Measurements from ENCODE around the gene AGFG2. TPM values are rescaled to one million over a fixed set of nuclear protein-coding genes. Genes with fewer than 3 reads are reported as not detected.

The AGFG2 gene
- total RNA-seq, 1 experiment from 2014 or later, result 42.5 TPM

DNA sequence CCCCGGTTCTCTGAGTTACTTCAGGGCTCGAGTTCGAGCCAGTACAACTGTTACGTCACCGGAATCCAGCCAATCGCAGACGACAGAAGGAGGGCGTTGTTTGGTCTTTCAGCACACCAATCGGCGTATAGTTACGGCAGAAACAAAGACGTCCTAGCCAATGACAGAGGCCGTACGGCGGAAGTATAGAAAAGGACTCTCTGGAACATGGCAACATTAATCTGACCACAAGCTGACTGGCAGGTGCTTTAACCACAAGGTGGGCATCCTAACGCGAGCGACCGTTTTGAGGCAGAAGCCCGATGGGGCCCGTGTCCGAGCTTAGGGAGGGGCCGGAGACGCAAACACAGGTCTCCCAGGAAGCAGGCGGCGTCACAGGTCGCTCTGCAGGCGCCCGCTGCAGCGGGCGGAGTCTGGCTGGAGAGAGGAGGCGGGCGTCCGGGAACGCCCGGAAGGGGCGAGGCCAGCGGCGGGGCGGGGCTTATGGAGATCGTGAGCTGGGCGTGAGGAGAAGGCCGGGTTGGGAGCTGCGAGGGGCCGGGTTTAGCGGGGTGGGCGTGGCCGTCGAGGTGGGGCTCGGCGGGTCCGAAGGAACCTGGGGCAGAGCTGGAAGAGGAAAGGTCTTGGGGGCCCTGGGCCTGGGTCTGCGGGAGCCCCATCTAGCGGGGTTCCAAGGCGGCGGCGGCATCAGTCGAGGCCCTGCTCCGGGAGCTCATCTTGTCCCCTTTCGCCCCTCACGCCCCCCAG is 73.2 kb downstream of the AGFG2 start, which contains the start of gene MOSPD3:
MOSPD3 (plus strand) TSS at position 558 of the 747 bp plus-strand sequence. CDS start 252 bp downstream, outside the sequence.
- no TSS peak for BruUV-seq (replicated peaks)
- H3K36me3 ChIP-seq (ENCODE audit: control insufficient read depth, insufficient read depth, low read length), result no peaks in the 10 kb centered on the region
- peaks cover 5% of the 10 kb centered on the region for H3K4me1 ChIP-seq (ENCODE audit: control insufficient read depth, insufficient read depth, low read length)
- in situ Hi-C loops (cut with HindIII; ENCODE audit: low pct_unique_long_range_greater_than_20kb, low sequenced_read_pairs) (no loop called here), intact Hi-C loops (cut with micrococcal nuclease; ENCODE audit: unreplicated experiment) (no loop called here)
- no peaks in the 10 kb centered on the region for H3K9me3 ChIP-seq (ENCODE audit: control insufficient read depth, insufficient read depth, low read depth, low read length)
- H3K4me3 ChIP-seq (ENCODE audit: low read depth in 2 of 2, low read length in 2 of 2), result peak within 1 kb of the TSS; percentile 80 to 82
- DNase-seq (ENCODE audit: low read depth, low spot score) (peak; percentile 100), ATAC-seq (peak; percentile 98)
- no peaks in the 10 kb centered on the region for H3K27me3 ChIP-seq (ENCODE audit: control insufficient read depth, insufficient read depth, low read length)
- no peak for TF ChIP-seq REST (IDR thresholded peaks at IDR 0.05; ENCODE audit: insufficient read depth in 1 of 2, low read depth in 2 of 2, low read length in 1 of 2)
- peak; percentile 84 for TF ChIP-seq TCF7L2 (IDR thresholded peaks at IDR 0.05; ENCODE audit: low read depth, low read length)
- TF ChIP-seq SIN3A (IDR thresholded peaks at IDR 0.05; ENCODE audit: borderline replicate concordance, insufficient read depth, low read depth, low read length), result peak; percentile 50; the same call in 1 of the 2 replicates
- TF ChIP-seq, protein P1, sequence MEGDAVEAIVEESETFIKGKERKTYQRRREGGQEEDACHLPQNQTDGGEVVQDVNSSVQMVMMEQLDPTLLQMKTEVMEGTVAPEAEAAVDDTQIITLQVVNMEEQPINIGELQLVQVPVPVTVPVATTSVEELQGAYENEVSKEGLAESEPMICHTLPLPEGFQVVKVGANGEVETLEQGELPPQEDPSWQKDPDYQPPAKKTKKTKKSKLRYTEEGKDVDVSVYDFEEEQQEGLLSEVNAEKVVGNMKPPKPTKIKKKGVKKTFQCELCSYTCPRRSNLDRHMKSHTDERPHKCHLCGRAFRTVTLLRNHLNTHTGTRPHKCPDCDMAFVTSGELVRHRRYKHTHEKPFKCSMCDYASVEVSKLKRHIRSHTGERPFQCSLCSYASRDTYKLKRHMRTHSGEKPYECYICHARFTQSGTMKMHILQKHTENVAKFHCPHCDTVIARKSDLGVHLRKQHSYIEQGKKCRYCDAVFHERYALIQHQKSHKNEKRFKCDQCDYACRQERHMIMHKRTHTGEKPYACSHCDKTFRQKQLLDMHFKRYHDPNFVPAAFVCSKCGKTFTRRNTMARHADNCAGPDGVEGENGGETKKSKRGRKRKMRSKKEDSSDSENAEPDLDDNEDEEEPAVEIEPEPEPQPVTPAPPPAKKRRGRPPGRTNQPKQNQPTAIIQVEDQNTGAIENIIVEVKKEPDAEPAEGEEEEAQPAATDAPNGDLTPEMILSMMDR (IDR thresholded peaks at IDR 0.05), result no peak
- TF ChIP-seq POLR2AphosphoS5 (IDR thresholded peaks at IDR 0.05; ENCODE audit: low read depth, low read length), result peak; percentile 84
- H3K27ac ChIP-seq (ENCODE audit: low read length), result peak within 1 kb of the TSS; percentile 86
- ChIA-PET CTCF (interaction anchor here (0.5 to 1.5 kb wide), 7 partner anchors 17 to 78 kb away, joined by 4 to 8 read pairs (median 6); no protein-coding TSS in a partner anchor), POLR2A (interaction anchor here (0.6 to 0.8 kb wide), 3 partner anchors 14 to 107 kb away, joined by 3 to 4 read pairs (median 4); no protein-coding TSS in a partner anchor)

GRCh38 chr7:100612730-100613390 is 73.9 kb downstream of the AGFG2 start:
- intact Hi-C loops (cut with micrococcal nuclease; ENCODE audit: unreplicated experiment), result no loop called here
- BruUV-seq (replicated peaks), result TSS peak; percentile 92
- Histone ChIP-seq H3K27me3 (ENCODE audit: control insufficient read depth, insufficient read depth, low read length) (no peaks in the 10 kb centered on the region), H3K4me1 (ENCODE audit: control insufficient read depth, insufficient read depth, low read length) (peaks cover 5% of the 10 kb centered on the region), H3K9me3 (ENCODE audit: control insufficient read depth, insufficient read depth, low read depth, low read length) (no peaks in the 10 kb centered on the region), H3K27ac (ENCODE audit: low read length) (peak overlapping the region; percentile 78), H3K36me3 (ENCODE audit: control insufficient read depth, insufficient read depth, low read length) (no peaks in the 10 kb centered on the region), H3K4me3 (ENCODE audit: low read depth in 2 of 2, low read length in 2 of 2) (peak overlapping the region; percentile 80 to 82)
- DNase-seq (ENCODE audit: low read depth, low spot score) (no peak), ATAC-seq (peak; percentile 8; the same call in 1 of the 2 replicates)
- POLR2A ChIA-PET, result interaction anchor here (0.5 to 0.8 kb wide), 4 partner anchors 15 to 1132 kb away, joined by 3 to 6 read pairs (median 4); no protein-coding TSS in a partner anchor
- in situ Hi-C loops (cut with HindIII; ENCODE audit: low pct_unique_long_range_greater_than_20kb, low sequenced_read_pairs), result no loop called here
- TF ChIP-seq, protein P1 (IDR thresholded peaks at IDR 0.05), result no peak
- TF ChIP-seq REST (IDR thresholded peaks at IDR 0.05; ENCODE audit: insufficient read depth in 1 of 2, low read depth in 2 of 2, low read length in 1 of 2), result no peak
- TF ChIP-seq POLR2AphosphoS5 (IDR thresholded peaks at IDR 0.05; ENCODE audit: low read depth, low read length), result no peak
- no peak; the same call in 1 of the 2 replicates for TF ChIP-seq SIN3A (IDR thresholded peaks at IDR 0.05; ENCODE audit: borderline replicate concordance, insufficient read depth, low read depth, low read length)
- no peak for TF ChIP-seq TCF7L2 (IDR thresholded peaks at IDR 0.05; ENCODE audit: low read depth, low read length)
- CTCF ChIA-PET, result interaction anchor here (0.5 to 1.5 kb wide), 9 partner anchors 13 to 79 kb away, joined by 3 to 8 read pairs (median 6); no protein-coding TSS in a partner anchor

Data from Panc1 (cell line).